Activated T-cell treated with anti-CD3 and anti-CD28 coated beads, Interleukin-2, amount 50 U/mL, for 4 hours (primary cell): ENCODE data around the gene CNBP. TPM values are rescaled to one million over a fixed set of nuclear protein-coding genes. Genes with fewer than 3 reads are reported as not detected.
"Not testable (repeated sequence)": the region's sequence is repeated elsewhere in the genome, so short reads cannot be mapped to it uniquely, and the experiment has no call there.

Experiments
- ATAC-seq, 2 donors: fragments of 200-7000 bp; cut with Tn5 transposase; one replicate each; pipeline ENCODE4 v1.10.0; 2021
- DNase-seq: peaks from one replicate; pipeline ENCODE4 v3.0.0-alpha.2; 2020
- H3K27me3 Mint-ChIP-seq: one replicate; pipeline ENCODE4 v1.8.0; 2021; ENCODE audit warnings: low read depth, mixed read lengths
- H3K36me3 Mint-ChIP-seq: one replicate; pipeline ENCODE4 v1.8.0; 2022; ENCODE audit warnings: mixed read lengths; ENCODE audit not compliant: insufficient read depth
- H3K4me1 Mint-ChIP-seq: one replicate; pipeline ENCODE4 v1.8.0; 2021; ENCODE audit warnings: low read depth, mixed read lengths
- H3K4me3 Mint-ChIP-seq: one replicate; pipeline ENCODE4 v1.8.0; 2021; ENCODE audit warnings: mild to moderate bottlenecking, moderate library complexity, mixed read lengths
- H3K9me3 Mint-ChIP-seq: one replicate; pipeline ENCODE4 v1.8.0; 2021; ENCODE audit warnings: mixed read lengths
- total RNA-seq, 3 donors: library from RNA; stranded (reverse); gene quantifications; one replicate each; pipeline ENCODE4 v1.2.1, GENCODE V29; 2021

CNBP gene
- total RNA-seq, 3 donors from 2014 or later = 606 to 623 (median 610) TPM

GRCh38 chr3:129173206-129173605, 10.5 kb downstream of the CNBP start:
- ATAC-seq (no peak), DNase-seq (no peak)
- Mint-ChIP-seq H3K27me3 (no peaks in the 10 kb centered on the region), H3K4me1 (peaks cover 64% of the 10 kb centered on the region), H3K4me3 (no peak overlapping the region), H3K36me3 (peaks cover 51% of the 10 kb centered on the region), H3K9me3 (no peaks in the 10 kb centered on the region)

- peaks cover 28% of the 10 kb centered on the region for H3K36me3 Mint-ChIP-seq
- ATAC-seq = no peak
- DNase-seq = no peak
- no peaks in the 10 kb centered on the region for H3K9me3 Mint-ChIP-seq
- H3K4me1 Mint-ChIP-seq = peaks cover 20% of the 10 kb centered on the region
- no peak overlapping the region for H3K4me3 Mint-ChIP-seq
- H3K27me3 Mint-ChIP-seq = no peaks in the 10 kb centered on the region
These were observed 16.9 kb downstream of the CNBP start for GRCh38 chr3:129166579-129167332.

GRCh38 chr3:129165594-129165993, 18.1 kb downstream of the CNBP start:
- H3K4me1 Mint-ChIP-seq = peaks cover 13% of the 10 kb centered on the region
- H3K9me3 Mint-ChIP-seq, H3K4me3 Mint-ChIP-seq, ATAC-seq, DNase-seq, H3K27me3 Mint-ChIP-seq: not testable (repeated sequence)
- peaks cover 20% of the 10 kb centered on the region for H3K36me3 Mint-ChIP-seq

GRCh38 chr3:129164500-129164899, 19.2 kb downstream of the CNBP start:
- Mint-ChIP-seq H3K36me3 (peaks cover 10% of the 10 kb centered on the region), H3K9me3 (no peaks in the 10 kb centered on the region), H3K4me3 (no peak overlapping the region), H3K4me1 (peaks cover 16% of the 10 kb centered on the region), H3K27me3 (no peaks in the 10 kb centered on the region)
- DNase-seq (no peak), ATAC-seq (no peak)

- peaks cover 22% of the 10 kb centered on the region for H3K4me1 Mint-ChIP-seq
- ATAC-seq (no peak), DNase-seq (no peak)
- H3K27me3 Mint-ChIP-seq = no peaks in the 10 kb centered on the region
- H3K9me3 Mint-ChIP-seq = no peaks in the 10 kb centered on the region
- H3K4me3 Mint-ChIP-seq = peak overlapping the region; percentile 94
- H3K36me3 Mint-ChIP-seq = peaks cover 19% of the 10 kb centered on the region
These were observed 20.7 kb downstream of the CNBP start for GRCh38 chr3:129162729-129163579.

GRCh38 chr3:129161860-129162271, 21.8 kb downstream of the CNBP start:
- no peak for ATAC-seq
- H3K27me3 Mint-ChIP-seq = no peaks in the 10 kb centered on the region
- DNase-seq = peak; percentile 16
- H3K9me3 Mint-ChIP-seq = no peaks in the 10 kb centered on the region
- H3K4me1 Mint-ChIP-seq = peaks cover 22% of the 10 kb centered on the region
- peaks cover 21% of the 10 kb centered on the region for H3K36me3 Mint-ChIP-seq
- H3K4me3 Mint-ChIP-seq = peak overlapping the region; percentile 94

- Mint-ChIP-seq H3K9me3 (no peaks in the 10 kb centered on the region), H3K4me3 (peak within 1 kb of the TSS; percentile 94), H3K36me3 (peaks cover 19% of the 10 kb centered on the region), H3K27me3 (no peaks in the 10 kb centered on the region), H3K4me1 (peaks cover 22% of the 10 kb centered on the region)
- peak; percentile 84 to 89 for ATAC-seq
- DNase-seq = peak; percentile 79
These were observed 22.5 kb downstream of the CNBP start, which contains the start of gene ISY1 for GRCh38 chr3:129160891-129161859. TSS of gene ISY1 (minus strand) at chr3:129161063. CDS start at chr3:129160975, 88 bp downstream.

- ATAC-seq (no peak), DNase-seq (no peak)
- Mint-ChIP-seq H3K27me3 (no peaks in the 10 kb centered on the region), H3K9me3 (no peaks in the 10 kb centered on the region), H3K4me3 (no peak overlapping the region), H3K4me1 (peaks cover 2% of the 10 kb centered on the region), H3K36me3 (peaks cover 19% of the 10 kb centered on the region)
These were observed 38.9 kb downstream of the CNBP start for GRCh38 chr3:129144786-129145185.

GRCh38 chr3:129141011-129141410, 42.7 kb downstream of the CNBP start:
- not testable (repeated sequence) for H3K4me1 Mint-ChIP-seq, ATAC-seq, DNase-seq, H3K4me3 Mint-ChIP-seq, H3K9me3 Mint-ChIP-seq, H3K27me3 Mint-ChIP-seq
- peaks cover 12% of the 10 kb centered on the region for H3K36me3 Mint-ChIP-seq

GRCh38 chr3:129139911-129140310, 43.8 kb downstream of the CNBP start:
- Mint-ChIP-seq H3K9me3 (no peaks in the 10 kb centered on the region), H3K4me3 (no peak overlapping the region), H3K4me1 (no peaks in the 10 kb centered on the region), H3K36me3 (peaks cover 6% of the 10 kb centered on the region), H3K27me3 (no peaks in the 10 kb centered on the region)
- no peak for DNase-seq
- ATAC-seq = no peak

- ATAC-seq, DNase-seq, H3K4me3 Mint-ChIP-seq, H3K9me3 Mint-ChIP-seq, H3K27me3 Mint-ChIP-seq: not testable (repeated sequence)
- Mint-ChIP-seq H3K36me3 (peaks cover 24% of the 10 kb centered on the region), H3K4me1 (peaks cover 13% of the 10 kb centered on the region)
These were observed 47.4 kb downstream of the CNBP start for GRCh38 chr3:129136275-129136674.

- Mint-ChIP-seq H3K9me3 (no peaks in the 10 kb centered on the region), H3K27me3 (no peaks in the 10 kb centered on the region), H3K4me1 (peaks cover 13% of the 10 kb centered on the region), H3K4me3 (no peak overlapping the region), H3K36me3 (peaks cover 33% of the 10 kb centered on the region)
- ATAC-seq (no peak), DNase-seq (no peak)
These were observed 51.4 kb downstream of the CNBP start for GRCh38 chr3:129132097-129132866.

- Mint-ChIP-seq H3K9me3 (no peaks in the 10 kb centered on the region), H3K36me3 (peaks cover 36% of the 10 kb centered on the region), H3K4me3 (no peak overlapping the region), H3K4me1 (peaks cover 13% of the 10 kb centered on the region), H3K27me3 (no peaks in the 10 kb centered on the region)
- no peak for DNase-seq
- ATAC-seq = no peak
These were observed 52.1 kb downstream of the CNBP start for GRCh38 chr3:129131465-129132088.
